Activated CD4-positive, alpha-beta T cell treated with anti-CD3 and anti-CD28 coated beads for 36 hours (primary cell): Measurements from ENCODE around the gene CNTROB. TPM values are rescaled to one million over a fixed set of nuclear protein-coding genes. Genes with fewer than 3 reads are reported as not detected.

Experiments
- ATAC-seq: fragments of 200-7000 bp; cut with Tn5 transposase; one replicate; pipeline ENCODE4 v1.10.0; 2021; ENCODE audit warnings: mild to moderate bottlenecking, moderate library complexity
- CTCF ChIA-PET: fragments of 350-600 bp; sonication (Branson Sonifier 250); formaldehyde crosslinking; loops from one replicate; lab custom pipeline; 2021; ENCODE audit warnings: antibody characterized with exemption; lab: Charles Lee
- POLR2A ChIA-PET: fragments of 350-600 bp; sonication (Branson Sonifier 250); formaldehyde crosslinking; loops from one replicate; lab custom pipeline; 2021; ENCODE audit warnings: antibody characterized with exemption, inconsistent platforms; lab: Charles Lee
- DNase-seq: peaks from one replicate; pipeline ENCODE4 v3.0.0-alpha.2; 2020
- H3K27ac Mint-ChIP-seq: one replicate; pipeline ENCODE4 v1.8.0; 2021; ENCODE audit warnings: mixed read lengths
- H3K27me3 Mint-ChIP-seq: one replicate; pipeline ENCODE4 v1.8.0; 2021; ENCODE audit warnings: mixed read lengths
- H3K36me3 Mint-ChIP-seq: one replicate; pipeline ENCODE4 v1.8.0; 2021; ENCODE audit warnings: low read depth, mixed read lengths
- H3K4me1 Mint-ChIP-seq: one replicate; pipeline ENCODE4 v1.8.0; 2021; ENCODE audit warnings: mixed read lengths
- H3K4me3 Mint-ChIP-seq: one replicate; pipeline ENCODE4 v1.8.0; 2021; ENCODE audit warnings: mild to moderate bottlenecking, moderate library complexity, mixed read lengths
- H3K9me3 Mint-ChIP-seq: one replicate; pipeline ENCODE4 v1.8.0; 2021; ENCODE audit warnings: low read depth, mixed read lengths
- intact Hi-C, 2 experiments: fragments of 100-400 bp; cut with DNase I in 1 of 2; cut with micrococcal nuclease in 1 of 2; formaldehyde crosslinking; loops; one replicate each; pipeline versions ENCODE4 v1.14.2 to v1.15.1; 2022 to 2024; cut with DNase I, micrococcal nuclease
- total RNA-seq, 2 experiments: library from RNA; stranded (reverse); gene quantifications; one replicate each; pipeline ENCODE4 v1.2.3, GENCODE V29; 2021

Gene CNTROB, protein sequence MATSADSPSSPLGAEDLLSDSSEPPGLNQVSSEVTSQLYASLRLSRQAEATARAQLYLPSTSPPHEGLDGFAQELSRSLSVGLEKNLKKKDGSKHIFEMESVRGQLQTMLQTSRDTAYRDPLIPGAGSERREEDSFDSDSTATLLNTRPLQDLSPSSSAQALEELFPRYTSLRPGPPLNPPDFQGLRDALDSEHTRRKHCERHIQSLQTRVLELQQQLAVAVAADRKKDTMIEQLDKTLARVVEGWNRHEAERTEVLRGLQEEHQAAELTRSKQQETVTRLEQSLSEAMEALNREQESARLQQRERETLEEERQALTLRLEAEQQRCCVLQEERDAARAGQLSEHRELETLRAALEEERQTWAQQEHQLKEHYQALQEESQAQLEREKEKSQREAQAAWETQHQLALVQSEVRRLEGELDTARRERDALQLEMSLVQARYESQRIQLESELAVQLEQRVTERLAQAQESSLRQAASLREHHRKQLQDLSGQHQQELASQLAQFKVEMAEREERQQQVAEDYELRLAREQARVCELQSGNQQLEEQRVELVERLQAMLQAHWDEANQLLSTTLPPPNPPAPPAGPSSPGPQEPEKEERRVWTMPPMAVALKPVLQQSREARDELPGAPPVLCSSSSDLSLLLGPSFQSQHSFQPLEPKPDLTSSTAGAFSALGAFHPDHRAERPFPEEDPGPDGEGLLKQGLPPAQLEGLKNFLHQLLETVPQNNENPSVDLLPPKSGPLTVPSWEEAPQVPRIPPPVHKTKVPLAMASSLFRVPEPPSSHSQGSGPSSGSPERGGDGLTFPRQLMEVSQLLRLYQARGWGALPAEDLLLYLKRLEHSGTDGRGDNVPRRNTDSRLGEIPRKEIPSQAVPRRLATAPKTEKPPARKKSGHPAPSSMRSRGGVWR
- total RNA-seq: 10 to 100 TPM; 53.0 to 80.5 TPM

GRCh38 chr17:7931709-7932482 is at the start of gene CNTROB, which contains the start of gene TRAPPC1:
Gene CNTROB, plus strand, starts transcription at chr17:7932206. Its CDS starts 874 bp downstream, at chr17:7933080.
Gene TRAPPC1, minus strand, starts transcription at chr17:7931946. Its CDS starts 117 bp downstream, at chr17:7931829.
- ChIA-PET POLR2A (interaction anchor here (0.6 to 4.1 kb wide), 9 partner anchors 9 to 447 kb away, joined by 3 to 25 read pairs (median 5); partner anchors contain the start of genes KDM6B, NAA38, RNF227 and TP53), CTCF (interaction anchor here (0.6 to 7.0 kb wide), 13 partner anchors 13 to 195 kb away, joined by 3 to 58 read pairs (median 5); partner anchors contain the start of gene RNF227)
- Mint-ChIP-seq H3K4me1 (peaks cover 44% of the 10 kb centered on the region), H3K27ac (peak within 1 kb of the TSS; percentile 96), H3K36me3 (peaks cover 35% of the 10 kb centered on the region), H3K4me3 (peak within 1 kb of the TSS; percentile 95), H3K9me3 (no peaks in the 10 kb centered on the region), H3K27me3 (no peaks in the 10 kb centered on the region)
- intact Hi-C loops: loop anchor here (1.0 to 5.0 kb wide), 17 partner anchors 10 to 680 kb away; partner anchors contain the start of genes CTC1 (in 1 of the 2), CTDNEP1 (in 1 of the 2), ELP5 (in 1 of the 2) and KRABD2 (in 1 of the 2)
- peak; percentile 100 for DNase-seq
- ATAC-seq: peak; percentile 99

DNA sequence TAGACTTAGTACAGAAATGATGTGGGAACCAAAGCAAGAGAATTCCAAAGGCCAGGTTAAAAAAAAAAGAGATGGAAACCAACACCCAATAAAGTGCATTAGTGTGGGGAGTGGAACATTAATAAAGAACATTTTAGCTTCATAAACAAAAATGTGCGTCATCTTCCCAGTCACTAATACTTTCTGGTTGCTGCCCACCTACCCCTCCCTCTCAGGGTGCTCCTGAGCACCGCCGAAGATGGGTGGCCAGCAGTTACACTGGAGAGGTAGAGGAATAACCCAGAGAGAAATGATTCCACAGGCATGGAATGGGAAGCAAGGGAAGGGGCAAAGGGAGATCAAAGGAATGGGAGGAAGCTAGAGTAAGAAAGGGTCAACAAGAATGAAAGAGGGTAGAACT is 49.4 kb upstream of the CNTROB start:
- Mint-ChIP-seq H3K36me3 (peaks cover 8% of the 10 kb centered on the region), H3K4me3 (no peak overlapping the region), H3K9me3 (no peaks in the 10 kb centered on the region), H3K27me3 (no peaks in the 10 kb centered on the region), H3K4me1 (peaks cover 1% of the 10 kb centered on the region), H3K27ac (no peak overlapping the region)
- CTCF ChIA-PET: interaction anchor here (0.7 to 1.8 kb wide), 3 partner anchors 17 to 35 kb away, joined by 3 to 7 read pairs (median 4); partner anchors contain the start of genes CYB5D1 and NAA38
- DNase-seq (no peak), ATAC-seq (no peak)
- intact Hi-C loops: loop anchor here in 1 of 2 experiments (5.0 kb wide), 1 partner anchor 235 kb away; the partner anchor contains the start of gene ALOXE3
- POLR2A ChIA-PET: interaction anchor here (0.6 to 1.0 kb wide), 2 partner anchors 25 to 339 kb away, joined by 3 read pairs; partner anchors contain the start of gene NAA38

GRCh38 chr17:7883781-7884386 is 48.1 kb upstream of the CNTROB start:
- H3K27ac Mint-ChIP-seq: peak overlapping the region; percentile 90
- CTCF ChIA-PET: interaction anchor here (0.7 to 1.8 kb wide), 2 partner anchors 27 to 133 kb away, joined by 3 to 7 read pairs; partner anchors contain the start of genes CYB5D1 and NAA38
- intact Hi-C loops: loop anchor here in 1 of 2 experiments (5.0 kb wide), 1 partner anchor 233 kb away; the partner anchor contains the start of gene ALOXE3

GRCh38 chr17:7884581-7885366 is 47.2 kb upstream of the CNTROB start:
- POLR2A ChIA-PET: interaction anchor here (0.6 to 1.0 kb wide), 3 partner anchors 11 to 849 kb away, joined by 3 to 4 read pairs (median 3); partner anchors contain the start of gene SLC16A13
- H3K27ac Mint-ChIP-seq: peak overlapping the region; percentile 75
- peak; percentile 55 for DNase-seq
- peak overlapping the region; percentile 67 for H3K4me3 Mint-ChIP-seq
- peaks cover 1% of the 10 kb centered on the region for H3K4me1 Mint-ChIP-seq
- no peaks in the 10 kb centered on the region for H3K9me3 Mint-ChIP-seq
- intact Hi-C loops: loop anchor here in 1 of 2 experiments (5.0 kb wide), 1 partner anchor 233 kb away; the partner anchor contains the start of gene ALOXE3
- ATAC-seq: no peak
- no peaks in the 10 kb centered on the region for H3K27me3 Mint-ChIP-seq
- CTCF ChIA-PET: no interaction called here
- H3K36me3 Mint-ChIP-seq: peaks cover 10% of the 10 kb centered on the region

More at GRCh38 chr17:7883781-7884386, 48.1 kb upstream of the CNTROB start:
- no peaks in the 10 kb centered on the region for H3K27me3 Mint-ChIP-seq
- H3K4me3 Mint-ChIP-seq: peak overlapping the region; percentile 66
- POLR2A ChIA-PET: interaction anchor here (0.6 to 1.0 kb wide), 2 partner anchors 10 to 313 kb away, joined by 3 to 4 read pairs; no protein-coding TSS in a partner anchor
- ATAC-seq (no peak), DNase-seq (peak; percentile 66)
- H3K4me1 Mint-ChIP-seq: peaks cover 1% of the 10 kb centered on the region
- peaks cover 8% of the 10 kb centered on the region for H3K36me3 Mint-ChIP-seq
- no peaks in the 10 kb centered on the region for H3K9me3 Mint-ChIP-seq

DNA sequence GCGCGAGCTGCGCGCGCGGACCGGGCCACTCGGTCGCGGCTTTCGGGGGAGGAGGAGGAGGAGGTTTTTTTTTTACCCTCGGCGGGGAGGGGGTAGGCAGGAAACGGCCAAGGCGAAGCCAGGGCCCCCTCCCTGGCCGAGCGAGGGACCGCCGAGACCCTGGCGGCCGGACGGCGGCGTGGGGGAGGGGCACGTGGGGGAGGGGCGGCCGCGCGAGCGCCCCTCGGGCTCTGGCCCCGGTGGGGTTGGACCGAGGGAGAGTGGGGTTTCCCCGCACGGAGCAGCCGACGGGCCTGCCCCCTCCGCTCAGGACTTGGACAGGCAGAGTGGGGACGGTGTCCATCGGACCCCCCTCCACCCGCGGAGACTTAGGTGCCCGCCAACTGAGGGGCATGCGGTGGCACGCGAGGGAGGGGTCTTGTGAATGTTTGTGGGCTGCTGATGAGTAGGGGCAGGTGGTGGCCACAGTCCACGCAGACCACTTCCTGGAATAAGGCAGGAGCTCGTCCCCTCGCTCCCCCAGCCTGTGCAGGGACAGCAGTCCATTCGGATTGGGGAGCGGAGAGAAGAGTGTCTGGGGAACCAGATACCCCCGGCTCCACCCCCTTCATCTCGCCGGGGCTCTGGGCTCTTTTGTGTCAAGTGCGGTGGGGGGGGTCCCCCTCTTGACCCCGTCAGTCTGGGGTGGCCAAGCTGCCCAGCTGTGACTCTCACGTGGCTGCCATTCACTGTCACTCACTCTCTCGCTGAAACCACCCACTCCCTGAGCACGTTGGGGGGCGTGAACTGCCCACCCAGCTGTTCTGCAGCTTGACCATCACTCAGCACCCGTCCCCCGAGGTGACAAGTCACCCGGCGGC is 46.4 kb upstream of the CNTROB start:
- no peak overlapping the region for H3K27ac Mint-ChIP-seq
- ATAC-seq (no peak), DNase-seq (peak; percentile 63)
- POLR2A ChIA-PET: interaction anchor here (0.6 kb wide), 2 partner anchors 500 to 850 kb away, joined by 3 to 4 read pairs; partner anchors contain the start of gene SLC16A13
- CTCF ChIA-PET: interaction anchor here (0.7 to 1.4 kb wide), 3 partner anchors 21 to 41 kb away, joined by 3 to 6 read pairs (median 3); no protein-coding TSS in a partner anchor
- H3K4me1 Mint-ChIP-seq: peaks cover 1% of the 10 kb centered on the region
- H3K4me3 Mint-ChIP-seq: no peak overlapping the region
- H3K36me3 Mint-ChIP-seq: peaks cover 17% of the 10 kb centered on the region
- intact Hi-C loops: loop anchor here (1.0 to 2.0 kb wide), 7 partner anchors 51 to 646 kb away; partner anchors contain the start of genes ALOXE3 (in 1 of the 2), CTC1 (in 1 of the 2), KDM6B (in 1 of the 2) and PFAS (in 1 of the 2)
- H3K27me3 Mint-ChIP-seq: no peaks in the 10 kb centered on the region
- H3K9me3 Mint-ChIP-seq: no peaks in the 10 kb centered on the region

DNA sequence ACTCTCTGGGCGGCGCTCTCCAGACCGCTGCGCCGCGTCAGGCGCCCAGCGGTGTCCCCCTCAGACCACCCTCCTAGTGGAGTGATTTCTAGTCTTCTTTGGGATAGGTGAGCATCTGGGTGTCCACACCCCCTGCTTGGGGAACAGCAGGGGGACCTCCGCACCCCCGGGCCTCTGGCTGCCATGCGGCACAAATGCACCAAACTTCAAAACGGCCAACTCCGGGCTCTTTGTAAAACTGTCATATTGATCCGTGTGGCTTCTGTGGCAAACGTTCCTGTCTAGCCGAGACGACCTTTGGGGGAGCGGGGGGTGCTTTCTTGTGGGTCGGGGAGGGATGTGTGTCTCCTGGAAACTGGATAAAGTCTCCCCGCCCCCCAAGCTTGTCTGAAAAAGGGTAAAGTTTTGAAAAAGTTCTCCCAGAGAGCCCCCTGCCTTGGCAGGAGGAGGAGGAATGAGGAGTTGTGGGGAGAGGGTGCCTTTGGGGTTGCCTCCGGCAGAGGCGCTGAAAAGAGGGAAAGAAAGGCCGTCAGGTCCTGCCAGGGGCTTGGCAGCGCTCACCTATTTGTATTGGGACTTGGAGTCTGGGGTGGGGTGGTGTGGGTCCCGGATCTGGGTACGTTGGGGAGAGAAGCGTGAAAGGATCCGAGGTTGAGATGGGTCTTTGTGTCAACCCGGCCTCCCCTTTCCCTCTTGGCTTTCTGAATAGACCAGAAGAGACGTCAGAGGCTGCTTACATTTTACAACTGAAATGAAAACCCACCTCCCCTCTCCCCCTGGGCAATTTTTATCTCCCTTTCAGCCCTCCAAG is 45.6 kb upstream of the CNTROB start:
- no peaks in the 10 kb centered on the region for H3K9me3 Mint-ChIP-seq
- intact Hi-C loops: loop anchor here (1.0 to 2.0 kb wide), 19 partner anchors 24 to 647 kb away; partner anchors contain the start of genes CNTROB (in 2 of the 2), NAA38 (in 2 of the 2), ALOXE3 (in 1 of the 2) and CTC1 (in 1 of the 2)
- H3K27me3 Mint-ChIP-seq: no peaks in the 10 kb centered on the region
- H3K27ac Mint-ChIP-seq: no peak overlapping the region
- CTCF ChIA-PET: interaction anchor here (0.7 to 1.4 kb wide), 2 partner anchors 22 to 42 kb away, joined by 3 to 6 read pairs; no protein-coding TSS in a partner anchor
- DNase-seq: peak; percentile 73
- no peak overlapping the region for H3K4me3 Mint-ChIP-seq
- peaks cover 1% of the 10 kb centered on the region for H3K4me1 Mint-ChIP-seq
- ATAC-seq: peak; percentile 7
- H3K36me3 Mint-ChIP-seq: peaks cover 25% of the 10 kb centered on the region
- POLR2A ChIA-PET: no interaction called here

- no peak for DNase-seq
- no peak for ATAC-seq
- Mint-ChIP-seq H3K4me3 (no peak overlapping the region), H3K9me3 (no peaks in the 10 kb centered on the region), H3K36me3 (peaks cover 29% of the 10 kb centered on the region), H3K27ac (no peak overlapping the region), H3K4me1 (peaks cover 3% of the 10 kb centered on the region), H3K27me3 (no peaks in the 10 kb centered on the region)
- ChIA-PET POLR2A (no interaction called here), CTCF (interaction anchor here (1.4 kb wide), 1 partner anchor 22 kb away, joined by 6 read pairs; no protein-coding TSS in a partner anchor)
- intact Hi-C loops: loop anchor here (1.0 to 2.0 kb wide), 18 partner anchors 25 to 578 kb away; partner anchors contain the start of genes CNTROB (in 2 of the 2), NAA38 (in 2 of the 2), ALOXE3 (in 1 of the 2) and CTC1 (in 1 of the 2)
Observed at GRCh38 chr17:7887038-7887481, 44.9 kb upstream of the CNTROB start.
